Heart right ventricle (tissue), 16 donors: ENCODE results near the gene STAT2. TPM values are rescaled to one million over a fixed set of nuclear protein-coding genes. Genes with fewer than 3 reads are reported as not detected.

Experiments used
- ATAC-seq, 8 donors: fragments of 200-7000 bp; cut with Tn5 transposase; one replicate each; pipeline ENCODE4 v1.9.1; 2020; ENCODE audit warnings: mild to moderate bottlenecking in 8 of 8, moderate library complexity in 8 of 8, moderate number of reproducible peaks in 1 of 8
- DNase-seq, 2 donors: peaks; one replicate each; pipeline ENCODE4 v3.0.0-alpha.2; 2020
- H3K27ac ChIP-seq, 10 donors: fragments of 200-600 bp; sonication (generic) in 2 of 10; one replicate each; pipeline versions ENCODE4 v1.5.0 to v1.8.0; 2020 to 2022; ENCODE audit warnings: mild to moderate bottlenecking in 3 of 10
- H3K27me3 ChIP-seq, 7 donors: fragments of 200-600 bp; one replicate each; pipeline ENCODE4 v1.8.0; 2021 to 2022; ENCODE audit warnings: mild to moderate bottlenecking in 2 of 7
- H3K36me3 ChIP-seq, 9 donors: fragments of 200-600 bp; sonication (generic) in 1 of 9; one replicate each; pipeline versions ENCODE4 v1.5.0 to v1.8.0; 2020 to 2022; ENCODE audit warnings: mild to moderate bottlenecking in 2 of 9
- H3K4me1 ChIP-seq, 9 donors: fragments of 200-600 bp; sonication (generic) in 1 of 9; one replicate each; pipeline versions ENCODE4 v1.5.0 to v1.8.0; 2020 to 2022; ENCODE audit warnings: mild to moderate bottlenecking in 4 of 9
- H3K4me3 ChIP-seq, 10 donors: fragments of 200-600 bp; sonication (generic) in 2 of 10; one replicate each; pipeline versions ENCODE4 v1.5.0 to v1.8.0; 2020 to 2022; ENCODE audit warnings: mild to moderate bottlenecking in 7 of 10, moderate library complexity in 2 of 10
- H3K9me3 ChIP-seq, 11 donors: fragments of 200-600 bp in 10 of 11; sonication (generic) in 2 of 11; one replicate each; pipeline versions ENCODE4 v1.5.0 to v1.8.0; 2013 to 2022; ENCODE audit warnings: mild to moderate bottlenecking in 2 of 11, control low read depth in 1 of 11, moderate library complexity in 1 of 11
- CTCF ChIP-seq, 9 donors: fragments of 200-600 bp; sonication (generic) in 2 of 9; IDR thresholded peaks; one replicate each; pipeline versions ENCODE4 v1.5.0 to v1.8.0; 2021 to 2022; ENCODE audit warnings: antibody characterized with exemption in 9 of 9, mild to moderate bottlenecking in 5 of 9, moderate library complexity in 1 of 9
- WGBS, 2 donors: extraction: QIAGEN DNeasy Blood & Tissue Kit; methylation state at CpG; one replicate each; pipeline ENCODE4 v1.1.7; 2013; ENCODE audit warnings: inconsistent platforms in 1 of 2; 5-methylcytosine and 5-hydroxymethylcytosine counted together
- intact Hi-C, 10 donors: fragments of 100-400 bp; cut with DNase I; formaldehyde crosslinking; loops; one replicate each; pipeline versions ENCODE4 v1.11.1 to v1.14.2; 2022
- polyA plus RNA-seq, 2 donors: library from polyadenylated mRNA; stranded (reverse); fragments of 200-250 nt; gene quantifications; one replicate each; pipeline ENCODE4 v1.2.3, GENCODE V29; 2013
- total RNA-seq, 10 donors: library from RNA; stranded (reverse); fragmentation: NEBNext Ultra II Directional in 3 of 10; extraction: Animal tissue kit (Norgen Biotek cat#: 25700) in 3 of 10; gene quantifications; one replicate each; pipeline versions ENCODE4 v1.2.1 to v1.2.4, GENCODE V29; 2021 to 2023
- donor health status: Arrhythmogenic right ventricular cardiomyopathy.
- donor health status: ischemic (EF 13 %, LVEDD 7.1; RV severe dilation, severe dysfunction).
- donor health status: healthy with polysubstance abuse.
- donor health status: DM: no; HTN: yes; CAD: no.
- donor health status: DM: no; HTN: no; CAD: no.
- donor health status: ischemic (EF 25% LVEDD 6.9; RV normal size, moderate dysfunction).
- donor health status: ischemic (EF 25% LVEDD 5.7; RV mildly dilated, moderate dysfunction).
- donor health status: healthy.
- donor health status: DM: yes; HTN: yes; CAD: no.
- donor health status: Ischemic cardiomyopathy.
- donor health status: ischemic (EF 35%, LVEDD 5.7; RV mildly dilated, moderate dysfunction).
- donor health status: nonischemic (EF 11% LVEDD 7.7; RV severe dilation, severe dysfunction).
- donor health status: DM: yes; HTN: yes; CAD: no.
- donor health status: PGD.
- donor health status: ischemic (EF 29% LVEDD 5.4; RV normal size, mild dysfunction).
- donor health status: nonischemic (EF 23%, LVEDD 6.1; RV moderate dilation, normal function).

The STAT2 gene
- total and polyA plus RNA-seq, 12 donors: 16.9 to 107 (median 38.7) TPM

GRCh38 chr12:56298828-56299227 is 61.1 kb downstream of the STAT2 start:
- intact Hi-C loops: no loop called here
- 65 to 66% methylated on average over 5 of the region's 5 CpGs for WGBS, 2 donors
- DNase-seq (no peak), ATAC-seq (no peak)
- Histone ChIP-seq H3K27ac (peak overlapping the region in 9 of 10 donors; percentile 94 to 100 (median 97)), H3K4me1 (peaks cover 19 to 83% (median 64%) of the 10 kb centered on the region in 9 donors), H3K36me3 (peaks cover 0 to 54% (median 4%) of the 10 kb centered on the region in 9 donors), H3K9me3 (no peaks in the 10 kb centered on the region), H3K4me3 (peak overlapping the region; percentile 68 to 99 (median 84)), H3K27me3 (no peaks in the 10 kb centered on the region)
- no peak for TF ChIP-seq CTCF (IDR thresholded peaks at IDR 0.05)

- Histone ChIP-seq H3K4me1 (peaks cover 19 to 87% (median 71%) of the 10 kb centered on the region in 9 donors), H3K36me3 (peaks cover 0 to 54% (median 4%) of the 10 kb centered on the region in 9 donors), H3K27me3 (no peaks in the 10 kb centered on the region), H3K4me3 (no peak overlapping the region), H3K27ac (peak overlapping the region in 3 of 10 donors; percentile 46 to 100 (median 97)), H3K9me3 (no peaks in the 10 kb centered on the region)
- intact Hi-C loops: no loop called here
- DNase-seq: no peak
- 90 to 94% methylated on average over 8 of the region's 8 CpGs for WGBS, 2 donors
- no peak for TF ChIP-seq CTCF (IDR thresholded peaks at IDR 0.05)
- no peak for ATAC-seq
These were observed 62.5 kb downstream of the STAT2 start for GRCh38 chr12:56297400-56297799.

- H3K9me3 ChIP-seq: no peaks in the 10 kb centered on the region
- H3K36me3 ChIP-seq: peaks cover 0 to 65% (median 8%) of the 10 kb centered on the region in 9 donors
- H3K27me3 ChIP-seq: no peaks in the 10 kb centered on the region
- no peak overlapping the region for H3K4me3 ChIP-seq
- intact Hi-C loops: no loop called here
- WGBS, 2 donors: 69 to 80% methylated on average over 5 of the region's 5 CpGs
- peaks cover 17 to 88% (median 68%) of the 10 kb centered on the region in 9 donors for H3K4me1 ChIP-seq
- DNase-seq: no peak
- ATAC-seq: no peak
- H3K27ac ChIP-seq: peak overlapping the region in 1 of 10 donors; percentile 25
- TF ChIP-seq CTCF (IDR thresholded peaks at IDR 0.05): no peak
These were observed 63.6 kb downstream of the STAT2 start for GRCh38 chr12:56296295-56296694.

- peaks cover 11 to 77% (median 58%) of the 10 kb centered on the region in 9 donors for H3K4me1 ChIP-seq
These were observed 66.1 kb downstream of the STAT2 start for GRCh38 chr12:56293795-56294194.

More at GRCh38 chr12:56293795-56294194, 66.1 kb downstream of the STAT2 start:
- peak in 2 of 8 donors; percentile 34 to 55 for ATAC-seq
- Histone ChIP-seq H3K27ac (peak overlapping the region in 4 of 10 donors; percentile 9 to 37 (median 26)), H3K9me3 (no peaks in the 10 kb centered on the region), H3K27me3 (no peaks in the 10 kb centered on the region), H3K4me3 (no peak overlapping the region), H3K36me3 (peaks cover 0 to 90% (median 9%) of the 10 kb centered on the region in 9 donors)
- TF ChIP-seq CTCF (IDR thresholded peaks at IDR 0.05): no peak
- no peak for DNase-seq
- intact Hi-C loops: loop anchor here in 1 of 10 donors (2.0 kb wide), 1 partner anchor 27 kb away; the partner anchor contains the start of gene COQ10A
- WGBS, 2 donors: 53 to 66% methylated on average over 5 of the region's 5 CpGs

Other genes with a start within 250 kb of the STAT2 start
- 1,000 to 10,000 TPM; 1,835 to 2,619 (median 2,004) TPM for gene RPL41, start 243.5 kb downstream of the STAT2 start, total RNA-seq
- gene RPL41, start 243.5 kb downstream of the STAT2 start, polyA plus RNA-seq: 1,000 to 10,000 TPM in 1 of 2 donors, 100 to 1,000 TPM in 1; 475 to 5,263 TPM
- gene ZC3H10, start 241.8 kb downstream of the STAT2 start, total RNA-seq: 1 to 10 TPM; 3.6 to 5.8 (median 4.9) TPM
- 1 to 10 TPM; 2.1 to 3.4 TPM for gene ZC3H10, start 241.8 kb downstream of the STAT2 start, polyA plus RNA-seq
- gene ESYT1, start 231.8 kb downstream of the STAT2 start, total RNA-seq: 10 to 100 TPM; 28.8 to 47.5 (median 31.9) TPM
- 10 to 100 TPM; 20.9 to 57.3 TPM for gene ESYT1, start 231.8 kb downstream of the STAT2 start, polyA plus RNA-seq
- gene MYL6B, start 207.5 kb downstream of the STAT2 start, total RNA-seq: 10 to 100 TPM; 39.8 to 61.9 (median 49.9) TPM
- 10 to 100 TPM; 31.9 to 64.0 TPM for gene MYL6B, start 207.5 kb downstream of the STAT2 start, polyA plus RNA-seq
- gene MYL6, start 201.7 kb downstream of the STAT2 start, total RNA-seq: 1,000 to 10,000 TPM in 1 of 10 donors, 100 to 1,000 TPM in 9; 355 to 1,188 (median 413) TPM
- gene MYL6, start 201.7 kb downstream of the STAT2 start, polyA plus RNA-seq: 1,000 to 10,000 TPM in 1 of 2 donors, 100 to 1,000 TPM in 1; 670 to 2,127 TPM
- 10 to 100 TPM; 56.2 to 81.9 (median 62.8) TPM for gene SMARCC2, start 170.6 kb downstream of the STAT2 start, total RNA-seq
- gene SMARCC2, start 170.6 kb downstream of the STAT2 start, polyA plus RNA-seq: 10 to 100 TPM; 16.2 to 28.8 TPM
- gene RNF41, start 138.2 kb downstream of the STAT2 start, total RNA-seq: 10 to 100 TPM; 43.6 to 66.3 (median 47.0) TPM
- gene RNF41, start 138.2 kb downstream of the STAT2 start, polyA plus RNA-seq: 10 to 100 TPM in 1 of 2 donors, 1 to 10 TPM in 1; 7.0 to 27.0 TPM
- gene NABP2, start 135.8 kb downstream of the STAT2 start, total RNA-seq: 10 to 100 TPM; 16.2 to 25.3 (median 20.4) TPM
- gene NABP2, start 135.8 kb downstream of the STAT2 start, polyA plus RNA-seq: 10 to 100 TPM; 13.5 to 27.7 TPM
- gene SLC39A5, start 130.1 kb downstream of the STAT2 start, total RNA-seq: not detected
- gene SLC39A5, start 130.1 kb downstream of the STAT2 start, polyA plus RNA-seq: under 1 TPM; 0.20 to 0.59 TPM
- gene ANKRD52, start 101.7 kb downstream of the STAT2 start, total RNA-seq: 10 to 100 TPM; 22.2 to 30.9 (median 26.5) TPM
- 10 to 100 TPM; 10.2 to 10.8 TPM for gene ANKRD52, start 101.7 kb downstream of the STAT2 start, polyA plus RNA-seq
- 100 to 1,000 TPM in 9 of 10 donors, 10 to 100 TPM in 1; 55.5 to 258 (median 147) TPM for gene COQ10A, start 93.2 kb downstream of the STAT2 start, total RNA-seq
- 100 to 1,000 TPM; 101 to 245 TPM for gene COQ10A, start 93.2 kb downstream of the STAT2 start, polyA plus RNA-seq
- gene CS, start 59.8 kb downstream of the STAT2 start, total RNA-seq: 100 to 1,000 TPM; 601 to 991 (median 877) TPM
- gene CS, start 59.8 kb downstream of the STAT2 start, polyA plus RNA-seq: 100 to 1,000 TPM; 154 to 192 TPM
- 10 to 100 TPM; 22.3 to 51.0 (median 38.7) TPM for gene CNPY2, start 44.1 kb downstream of the STAT2 start, total RNA-seq
- 10 to 100 TPM; 76.2 to 88.2 TPM for gene CNPY2, start 44.1 kb downstream of the STAT2 start, polyA plus RNA-seq
- 10 to 100 TPM; 23.6 to 64.4 (median 38.1) TPM for gene PAN2, start 26.1 kb downstream of the STAT2 start, total RNA-seq
- gene PAN2, start 26.1 kb downstream of the STAT2 start, polyA plus RNA-seq: 10 to 100 TPM; 20.6 to 85.3 TPM
- gene IL23A, start 21.2 kb downstream of the STAT2 start, total RNA-seq: under 1 TPM in 5 of 10 donors, not detected in 5; 0.23 to 0.57 (median 0.44) TPM
- gene IL23A, start 21.2 kb downstream of the STAT2 start, polyA plus RNA-seq: under 1 TPM in 1 of 2 donors, not detected in 1; 0.20 TPM
- not detected for gene APOF, start 2.8 kb upstream of the STAT2 start, total RNA-seq
- gene APOF, start 2.8 kb upstream of the STAT2 start, polyA plus RNA-seq: not detected
- 1 to 10 TPM; 1.0 to 5.2 (median 2.0) TPM for gene TIMELESS, start 89.3 kb upstream of the STAT2 start, total RNA-seq
- gene TIMELESS, start 89.3 kb upstream of the STAT2 start, polyA plus RNA-seq: 1 to 10 TPM; 2.3 to 2.7 TPM
- gene MIP, start 94.5 kb upstream of the STAT2 start, total RNA-seq: under 1 TPM in 2 of 10 donors, not detected in 8; 0.09 to 0.30 TPM
- not detected for gene MIP, start 94.5 kb upstream of the STAT2 start, polyA plus RNA-seq
- 1 to 10 TPM; 3.0 to 5.0 (median 4.4) TPM for gene SPRYD4, start 108.5 kb upstream of the STAT2 start, total RNA-seq
- gene SPRYD4, start 108.5 kb upstream of the STAT2 start, polyA plus RNA-seq: 1 to 10 TPM; 1.9 to 2.3 TPM
- 1 to 10 TPM in 2 of 10 donors, under 1 TPM in 8; 0.19 to 1.4 (median 0.52) TPM for gene GLS2, start 128.1 kb upstream of the STAT2 start, total RNA-seq
- gene GLS2, start 128.1 kb upstream of the STAT2 start, polyA plus RNA-seq: under 1 TPM; 0.22 to 0.59 TPM
- 10 to 100 TPM; 24.5 to 39.6 (median 31.5) TPM for gene RBMS2, start 161.7 kb upstream of the STAT2 start, total RNA-seq
- gene RBMS2, start 161.7 kb upstream of the STAT2 start, polyA plus RNA-seq: 10 to 100 TPM in 1 of 2 donors, 1 to 10 TPM in 1; 6.4 to 13.5 TPM